WI38 (cell line): ENCODE results near the gene NFIL3.

Experiments
- H3K4me3 ChIP-seq: 2 replicates; pipeline ENCODE4 v1.5.1; 2011; ENCODE audit warnings: low read depth, mild to moderate bottlenecking, control low read depth, low read length
- CTCF ChIP-seq: IDR thresholded peaks from 2 replicates; pipeline ENCODE4 v1.5.1; 2012; ENCODE audit warnings: low read depth, mild to moderate bottlenecking, control low read depth, low read length

Gene NFIL3

DNA sequence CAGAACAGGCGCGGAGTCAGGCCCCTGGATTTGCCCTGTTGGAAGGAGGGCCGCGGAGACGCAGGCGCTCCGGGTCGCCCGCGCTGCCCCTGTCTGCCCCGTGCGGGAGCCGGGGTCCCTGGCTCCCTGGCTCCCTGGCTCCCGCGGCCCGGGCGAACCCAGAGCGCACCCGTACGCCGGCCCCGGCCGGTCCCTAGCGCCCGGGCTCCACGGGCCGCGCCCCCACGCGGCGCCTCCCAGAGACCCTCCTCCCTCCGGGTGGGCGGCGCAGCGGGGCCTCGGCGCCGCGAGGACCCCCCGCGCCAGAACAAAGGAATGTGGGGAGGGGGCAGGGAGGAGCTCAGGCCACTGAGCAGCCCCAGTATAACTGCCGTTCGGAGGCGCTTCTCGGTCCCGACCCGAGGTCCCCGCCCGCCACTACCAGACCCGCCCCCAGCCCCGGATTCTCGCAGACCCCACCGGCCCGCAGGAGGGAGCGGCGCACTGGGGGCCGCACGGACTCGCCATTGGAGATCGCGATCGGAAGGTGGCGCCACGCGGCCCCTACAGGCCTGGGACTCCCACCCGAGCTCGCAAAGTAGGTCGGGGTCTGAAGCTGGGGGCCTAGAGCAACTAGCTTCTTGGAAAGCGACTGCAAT is 2.4 kb downstream of the NFIL3 start:
- TF ChIP-seq CTCF, result peak; percentile 29; the same call in 1 of the 2 replicates
- H3K4me3 ChIP-seq, result peak overlapping the region; percentile 77

DNA sequence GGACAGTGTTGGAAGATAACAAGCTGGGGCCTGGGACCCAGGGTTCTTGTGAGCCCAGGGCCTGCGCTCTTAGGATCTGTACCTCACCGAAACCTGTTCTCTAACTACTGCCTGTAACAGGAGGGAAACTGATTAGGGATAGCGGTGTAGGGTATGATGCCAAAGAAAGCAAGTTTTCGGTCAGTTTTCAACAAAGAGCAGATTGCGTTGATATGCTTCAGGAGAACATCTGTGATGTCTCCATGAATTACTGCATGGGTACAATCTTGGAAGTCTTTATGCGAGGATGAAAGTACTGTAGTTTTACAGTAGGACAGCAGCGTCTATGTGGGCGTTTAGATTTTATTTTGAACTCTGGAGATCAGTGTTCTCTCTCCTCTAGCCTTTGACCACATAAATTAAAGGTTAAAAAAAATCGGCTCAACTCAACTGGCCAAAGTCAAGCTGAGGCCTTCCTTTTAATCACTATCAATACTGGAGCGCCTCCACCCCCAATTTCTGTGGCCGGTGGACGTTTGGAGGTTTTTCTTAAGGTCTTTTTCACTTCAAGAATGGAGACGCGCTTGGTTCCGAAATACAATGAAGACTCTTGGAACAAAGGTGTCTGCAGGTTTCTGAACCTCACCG is 3.0 kb downstream of the NFIL3 start:
- H3K4me3 ChIP-seq, result peak overlapping the region; percentile 77
- TF ChIP-seq CTCF, result no peak

DNA sequence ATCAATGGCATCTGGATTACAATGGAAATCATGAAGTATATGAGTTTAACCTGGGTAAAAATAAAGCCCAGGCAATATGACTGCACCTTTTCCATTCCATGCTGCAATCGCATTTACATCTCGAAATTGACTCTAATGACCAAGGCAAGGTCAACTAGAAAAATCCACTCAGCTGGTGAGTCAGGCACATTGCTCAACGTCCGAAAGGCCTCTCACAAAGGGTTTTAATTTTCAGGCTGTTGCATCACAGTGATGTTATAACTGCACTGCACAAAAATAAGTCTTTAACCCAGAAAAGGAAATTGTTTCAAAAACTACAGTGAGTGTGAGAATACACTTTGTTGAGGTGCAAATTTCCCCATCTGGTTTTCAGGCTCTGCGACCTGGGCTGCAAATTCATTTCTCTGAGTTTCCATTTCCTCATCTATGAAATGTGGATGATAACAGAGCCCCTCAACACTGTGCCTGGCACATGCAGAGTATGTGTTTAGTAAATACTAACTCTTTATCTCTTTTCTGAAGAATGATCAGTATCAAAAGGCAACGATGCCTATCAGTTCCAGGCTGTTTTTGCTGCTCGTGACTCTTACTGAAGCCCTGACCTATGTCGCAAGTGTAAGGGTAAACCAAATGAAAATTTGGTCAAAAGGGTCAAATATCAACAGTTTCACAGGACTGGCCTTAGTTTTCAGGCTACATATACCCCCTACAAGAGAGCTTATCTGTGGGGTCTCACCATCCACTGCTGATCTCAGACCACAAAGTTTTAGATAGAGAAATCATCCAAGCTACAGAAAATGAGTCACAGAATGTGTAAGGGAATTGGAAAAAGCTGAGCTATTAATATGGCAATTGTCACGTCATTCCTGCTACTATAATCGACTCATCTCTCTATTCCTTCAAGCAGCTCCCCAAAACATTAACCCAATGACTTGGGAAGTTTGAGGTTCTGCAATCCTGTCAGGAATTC is 4.1 kb downstream of the NFIL3 start:
- peak overlapping the region; percentile 77 for H3K4me3 ChIP-seq
- no peak for TF ChIP-seq CTCF

DNA sequence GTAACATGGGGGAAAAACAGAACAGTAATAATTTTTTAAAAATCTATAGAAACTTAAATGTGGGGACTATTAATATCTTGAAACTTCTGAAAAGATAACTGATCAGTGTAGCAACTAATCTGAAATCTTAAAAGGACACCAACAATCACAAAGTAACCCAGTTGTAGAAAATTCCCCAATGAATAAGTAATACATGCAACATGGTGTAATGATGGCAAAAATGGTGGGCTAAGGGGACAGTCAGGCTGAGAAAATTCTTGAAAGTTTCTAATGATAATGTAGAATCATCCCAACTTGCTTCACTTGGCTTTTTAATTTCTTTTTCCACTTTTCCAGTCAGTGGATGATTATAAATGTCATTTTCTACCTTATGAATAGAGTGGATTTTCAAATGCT is 5.4 kb downstream of the NFIL3 start:
- no peak for TF ChIP-seq CTCF
- H3K4me3 ChIP-seq, result no peak overlapping the region

DNA sequence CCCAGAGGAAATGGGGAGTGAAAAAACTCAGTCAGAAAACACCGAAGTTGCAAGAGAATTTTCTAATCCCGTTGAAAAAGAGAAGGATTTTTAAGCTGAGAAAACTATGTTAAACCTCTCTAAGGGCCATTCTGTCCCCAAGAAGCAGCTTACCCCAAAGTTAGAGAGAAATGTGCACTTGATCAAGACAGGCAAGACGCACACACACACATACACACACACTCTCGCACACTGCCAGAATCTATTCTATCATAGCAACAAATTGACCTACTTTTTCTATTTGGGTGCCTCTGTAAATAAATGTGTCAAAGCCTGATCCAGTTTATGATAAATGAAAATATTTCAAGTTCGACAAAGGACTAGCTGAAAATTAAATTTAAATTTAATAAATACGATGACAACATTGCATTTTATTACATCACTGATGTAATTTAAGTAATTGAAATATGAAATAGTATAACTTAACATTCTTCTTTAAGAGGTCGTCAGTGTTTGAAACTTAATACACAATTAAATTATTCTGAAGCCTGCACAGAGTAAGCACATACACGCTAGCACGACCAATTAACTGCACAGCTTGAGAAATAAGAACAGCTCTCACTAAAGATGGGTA is 5.9 kb downstream of the NFIL3 start:
- H3K4me3 ChIP-seq, result no peak overlapping the region
- TF ChIP-seq CTCF, result no peak

DNA sequence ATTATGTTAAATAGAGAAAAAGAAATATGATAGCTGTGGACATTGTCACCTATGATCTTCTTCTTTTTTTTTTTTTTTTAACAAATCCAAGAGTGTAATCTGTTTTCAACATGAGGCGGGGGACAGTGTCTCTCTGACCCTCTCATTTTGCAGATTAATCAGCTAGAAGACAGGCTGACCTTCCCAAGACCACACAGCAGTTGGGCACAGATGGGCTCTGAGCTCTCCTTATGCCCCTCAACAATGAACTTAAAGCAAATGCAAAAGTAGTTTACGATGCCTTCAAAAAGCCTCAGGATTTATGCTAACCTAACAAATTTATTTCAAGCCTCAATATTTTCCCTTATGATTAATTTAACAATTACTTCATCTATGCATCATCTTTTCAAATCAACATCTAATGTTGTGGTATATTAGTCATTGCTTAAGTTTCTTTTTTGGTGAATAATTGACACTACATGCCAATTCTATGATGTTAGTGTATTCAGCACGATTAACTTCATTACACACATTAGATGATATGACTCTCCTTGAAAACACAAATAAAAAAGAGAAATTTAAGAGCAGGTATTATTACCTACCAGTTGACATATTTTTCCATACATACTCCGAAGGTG is 7.4 kb downstream of the NFIL3 start:
- H3K4me3 ChIP-seq, result no peak overlapping the region
- TF ChIP-seq CTCF, result no peak
